ENCODE data around the gene TAX1BP1.
A peak's percentile ranks its signal among the peaks of the same experiment; 100 is the strongest.

The TAX1BP1 gene

GRCh38 chr7:27739909-27740448, at the start of gene TAX1BP1:
Gene TAX1BP1 (plus strand): TSS chr7:27740162. CDS start chr7:27748525, 8,363 bp downstream.
- peak; percentile 85 to 91 for DNase-seq (ENCODE audit: low read depth in 1 of 2, low spot score in 1 of 2)

- DNase-seq (ENCODE audit: low read depth in 1 of 2, low spot score in 1 of 2): no peak
These were observed 49.3 kb upstream of the TAX1BP1 start for GRCh38 chr7:27690649-27691048.

- no peak for DNase-seq (ENCODE audit: low read depth in 1 of 2, low spot score in 1 of 2)
These were observed 46.2 kb upstream of the TAX1BP1 start for GRCh38 chr7:27693794-27694193.

GRCh38 chr7:27695096-27695495, 44.9 kb upstream of the TAX1BP1 start:
- no peak for DNase-seq (ENCODE audit: low read depth in 1 of 2, low spot score in 1 of 2)

- no peak for DNase-seq (ENCODE audit: low read depth in 1 of 2, low spot score in 1 of 2)
These were observed 42.0 kb upstream of the TAX1BP1 start for GRCh38 chr7:27697861-27698430.

GRCh38 chr7:27699751-27700150, 40.2 kb upstream of the TAX1BP1 start:
- no peak for DNase-seq (ENCODE audit: low read depth in 1 of 2, low spot score in 1 of 2)

GRCh38 chr7:27700501-27700900, 39.5 kb upstream of the TAX1BP1 start:
- DNase-seq (ENCODE audit: low read depth in 1 of 2, low spot score in 1 of 2): no peak

GRCh38 chr7:27703181-27703580, 36.8 kb upstream of the TAX1BP1 start:
- no peak for DNase-seq (ENCODE audit: low read depth in 1 of 2, low spot score in 1 of 2)

- DNase-seq (ENCODE audit: low read depth in 1 of 2, low spot score in 1 of 2): no peak
These were observed 35.4 kb upstream of the TAX1BP1 start for GRCh38 chr7:27704422-27705199.

GRCh38 chr7:27705200-27705594, 34.8 kb upstream of the TAX1BP1 start:
- no peak for DNase-seq (ENCODE audit: low read depth in 1 of 2, low spot score in 1 of 2)

- DNase-seq (ENCODE audit: low read depth in 1 of 2, low spot score in 1 of 2): no peak
These were observed 31.5 kb upstream of the TAX1BP1 start for GRCh38 chr7:27708485-27708884.

- no peak for DNase-seq (ENCODE audit: low read depth in 1 of 2, low spot score in 1 of 2)
These were observed 30.6 kb upstream of the TAX1BP1 start for GRCh38 chr7:27709137-27710075.

GRCh38 chr7:27712217-27712616, 27.7 kb upstream of the TAX1BP1 start:
- DNase-seq (ENCODE audit: low read depth in 1 of 2, low spot score in 1 of 2): no peak

GRCh38 chr7:27714831-27715444, 25.0 kb upstream of the TAX1BP1 start:
- DNase-seq (ENCODE audit: low read depth in 1 of 2, low spot score in 1 of 2): no peak

GRCh38 chr7:27723085-27723484, 16.9 kb upstream of the TAX1BP1 start:
- DNase-seq (ENCODE audit: low read depth in 1 of 2, low spot score in 1 of 2): no peak

GRCh38 chr7:27727058-27727457, 12.9 kb upstream of the TAX1BP1 start:
- DNase-seq (ENCODE audit: low read depth in 1 of 2, low spot score in 1 of 2): no peak

GRCh38 chr7:27730112-27730511, 9.8 kb upstream of the TAX1BP1 start:
- no peak for DNase-seq (ENCODE audit: low read depth in 1 of 2, low spot score in 1 of 2)

- no peak for DNase-seq (ENCODE audit: low read depth in 1 of 2, low spot score in 1 of 2)
These were observed 5.4 kb upstream of the TAX1BP1 start for GRCh38 chr7:27734583-27734982.

GRCh38 chr7:27735165-27735564, 4.8 kb upstream of the TAX1BP1 start:
- DNase-seq (ENCODE audit: low read depth in 1 of 2, low spot score in 1 of 2): no peak

- no peak for DNase-seq (ENCODE audit: low read depth in 1 of 2, low spot score in 1 of 2)
These were observed 4.1 kb upstream of the TAX1BP1 start for GRCh38 chr7:27735831-27736230.

GRCh38 chr7:27737178-27737577, 2.8 kb upstream of the TAX1BP1 start:
- no peak for DNase-seq (ENCODE audit: low read depth in 1 of 2, low spot score in 1 of 2)

Measured in activated CD4-positive, alpha-beta T cell treated with anti-CD3 and anti-CD28 coated beads, Interleukin-2, amount 50 U/mL, for 24 hours (primary cell).